Liver (tissue), 9 donors: Measurements from ENCODE around the gene OTOG. TPM values are rescaled to one million over a fixed set of nuclear protein-coding genes. Genes with fewer than 3 reads are reported as not detected.

Experiments
- DNase-seq: peaks from one replicate; pipeline ENCODE4 v3.0.0-alpha.2; 2017; ENCODE audit warnings: low spot score
- H3K27ac ChIP-seq, 2 donors: one replicate each; pipeline ENCODE4 v1.7.0; 2013; ENCODE audit warnings: inconsistent platforms in 2 of 2, low read length in 2 of 2, control low read depth in 1 of 2, low read depth in 1 of 2, mild to moderate bottlenecking in 1 of 2
- H3K27me3 ChIP-seq, 4 donors: one replicate each; pipeline versions ENCODE4 v1.6.1 to v1.7.0; 2013; ENCODE audit warnings: low read length in 3 of 4, inconsistent platforms in 1 of 4, mild to moderate bottlenecking in 1 of 4, moderate library complexity in 1 of 4; ENCODE audit not compliant: control insufficient read depth in 4 of 4, insufficient read depth in 4 of 4
- H3K36me3 ChIP-seq, 4 donors: one replicate each; pipeline versions ENCODE4 v1.6.1 to v1.7.0; 2013; ENCODE audit warnings: low read length in 3 of 4, mild to moderate bottlenecking in 3 of 4, low read depth in 1 of 4, moderate library complexity in 1 of 4; ENCODE audit not compliant: control insufficient read depth in 4 of 4, insufficient read depth in 3 of 4
- H3K4me1 ChIP-seq, 4 donors: one replicate each; pipeline versions ENCODE4 v1.6.1 to v1.7.0; 2013; ENCODE audit warnings: low read length in 3 of 4, mild to moderate bottlenecking in 3 of 4, moderate library complexity in 1 of 4; ENCODE audit not compliant: control insufficient read depth in 4 of 4, insufficient read depth in 4 of 4
- H3K4me3 ChIP-seq, 3 donors: one replicate each; pipeline versions ENCODE4 v1.6.1 to v1.7.0; 2013; ENCODE audit warnings: low read length in 3 of 3, control low read depth in 1 of 3, low read depth in 1 of 3, mild to moderate bottlenecking in 1 of 3
- H3K9ac ChIP-seq, 2 donors: one replicate each; pipeline ENCODE4 v1.7.0; 2013; ENCODE audit warnings: low read length in 2 of 2, mild to moderate bottlenecking in 2 of 2, moderate library complexity in 2 of 2, control low read depth in 1 of 2, low read depth in 1 of 2
- H3K9me3 ChIP-seq, 4 donors: one replicate each; pipeline versions ENCODE4 v1.6.1 to v1.7.0; 2013; ENCODE audit warnings: low read length in 3 of 4; ENCODE audit not compliant: control insufficient read depth in 4 of 4
- ATF3 ChIP-seq: IDR thresholded peaks from 2 replicates; pipeline ENCODE4 v1.6.1; 2016; ENCODE audit warnings: antibody characterized with exemption
- CTCF ChIP-seq: fragments of 150-350 bp; IDR thresholded peaks from 2 replicates; pipeline ENCODE4 v1.5.1; 2017; ENCODE audit warnings: improper control_type of control experiment, low read depth, low read length; ENCODE audit not compliant: missing input control
- EGR1 ChIP-seq, 2 donors: IDR thresholded peaks; 2 replicates each; pipeline ENCODE4 v1.6.1; 2016 to 2018; ENCODE audit warnings: antibody characterized with exemption in 2 of 2, low read depth in 2 of 2
- FOXA1 ChIP-seq: IDR thresholded peaks from 2 replicates; pipeline ENCODE4 v1.6.1; 2016; ENCODE audit warnings: antibody characterized with exemption
- FOXA2 ChIP-seq: IDR thresholded peaks from 2 replicates; pipeline ENCODE4 v1.6.1; 2016; ENCODE audit warnings: antibody characterized with exemption
- GABPA ChIP-seq, 2 donors: IDR thresholded peaks in 1 of 2; conservative IDR thresholded peaks in 1 of 2; 2 replicates each; pipeline ENCODE4 v1.6.1; 2016; ENCODE audit warnings: antibody characterized with exemption in 2 of 2, mild to moderate bottlenecking in 1 of 2, moderate library complexity in 1 of 2
- HNF4A ChIP-seq, 2 donors: conservative IDR thresholded peaks; 2 replicates each; pipeline ENCODE4 v1.6.1; 2016; ENCODE audit warnings: antibody characterized with exemption in 2 of 2, mild to moderate bottlenecking in 2 of 2
- HNF4G ChIP-seq: IDR thresholded peaks from 2 replicates; pipeline ENCODE4 v1.6.1; 2016; ENCODE audit warnings: antibody characterized with exemption
- JUND ChIP-seq, 2 donors: IDR thresholded peaks; 2 replicates each; pipeline ENCODE4 v1.6.1; 2016; ENCODE audit warnings: antibody characterized with exemption in 2 of 2
- MAX ChIP-seq: IDR thresholded peaks from 2 replicates; pipeline ENCODE4 v1.6.1; 2016; ENCODE audit warnings: antibody characterized with exemption
- NR2F2 ChIP-seq: IDR thresholded peaks from 2 replicates; pipeline ENCODE4 v1.6.1; 2016; ENCODE audit warnings: antibody characterized with exemption
- RAD21 ChIP-seq, 2 donors: IDR thresholded peaks; 2 replicates each; pipeline ENCODE4 v1.6.1; 2016; ENCODE audit warnings: antibody characterized with exemption in 2 of 2, mild to moderate bottlenecking in 2 of 2
- REST ChIP-seq: IDR thresholded peaks from 2 replicates; pipeline ENCODE4 v1.6.1; 2016; ENCODE audit warnings: antibody characterized with exemption, mild to moderate bottlenecking
- RXRA ChIP-seq, 2 donors: IDR thresholded peaks; 2 replicates each; pipeline ENCODE4 v1.6.1; 2017 to 2018; ENCODE audit warnings: antibody characterized with exemption in 2 of 2, mild to moderate bottlenecking in 1 of 2
- SP1 ChIP-seq: IDR thresholded peaks from 2 replicates; pipeline ENCODE4 v1.6.1; 2018; ENCODE audit warnings: antibody characterized with exemption, mild to moderate bottlenecking
- TAF1 ChIP-seq: conservative IDR thresholded peaks from 2 replicates; pipeline ENCODE4 v1.6.1; 2016; ENCODE audit warnings: antibody characterized with exemption, mild to moderate bottlenecking
- YY1 ChIP-seq: IDR thresholded peaks from 2 replicates; pipeline ENCODE4 v1.6.1; 2016; ENCODE audit warnings: antibody characterized with exemption, mild to moderate bottlenecking
- ZBTB33 ChIP-seq: IDR thresholded peaks from 2 replicates; pipeline ENCODE4 v1.6.1; 2016; ENCODE audit warnings: antibody characterized with exemption
- WGBS: extraction: QIAGEN DNeasy Blood & Tissue Kit; methylation state at CpG from one replicate; pipeline ENCODE4 v1.1.7; 2013; 5-methylcytosine and 5-hydroxymethylcytosine counted together
- polyA plus RNA-seq, 2 donors: library from polyadenylated mRNA; stranded (reverse) in 1 of 2; unstranded in 1 of 2; fragments of 200-250 nt in 1 of 2; fragments of >200 nt in 1 of 2; fragmentation: Nextera tagmentation in 1 of 2; extraction: Ambion mirVana in 1 of 2; gene quantifications; one replicate each; pipeline versions ENCODE4 v1.2.1 to v1.2.3, GENCODE V29; 2013 to 2015
- total RNA-seq, 2 donors: library from RNA; depleted of rRNA; stranded (reverse); fragments of >200 nt; gene quantifications; one replicate each; pipeline ENCODE4 v1.2.3, GENCODE V29; 2014
- donor health status: healthy.
- donor health status: healthy.
- donor health status: healthy.
- donor health status: healthy.
- donor health status: healthy.

Gene OTOG
- total and polyA plus RNA-seq, 4 donors = not detected

- Histone ChIP-seq H3K4me3 (no peak overlapping the region), H3K4me1 (no peaks in the 10 kb centered on the region), H3K9me3 (no peaks in the 10 kb centered on the region), H3K9ac (no peak overlapping the region), H3K36me3 (no peaks in the 10 kb centered on the region), H3K27ac (no peak overlapping the region), H3K27me3 (no peaks in the 10 kb centered on the region)
- 89% methylated on average over 7 of the region's 7 CpGs for WGBS
- DNase-seq = no peak
- TF ChIP-seq HNF4A (conservative IDR thresholded peaks at IDR 0.05) (no peak), NR2F2 (no peak), REST (no peak), RAD21 (IDR thresholded peaks at IDR 0.05) (no peak), YY1 (no peak), GABPA (IDR thresholded peaks at IDR 0.05 in 1 of 2, conservative IDR thresholded peaks at IDR 0.05 in 1 of 2) (no peak), EGR1 (IDR thresholded peaks at IDR 0.05; ENCODE audit: low read depth in 2 of 2) (no peak), SP1 (no peak)
These were observed 30.4 kb upstream of the OTOG start for GRCh38 chr11:17516551-17517150.

GRCh38 chr11:17517186-17517585 is 29.9 kb upstream of the OTOG start:
- no peak overlapping the region for H3K27ac ChIP-seq

More at GRCh38 chr11:17517186-17517585, 29.9 kb upstream of the OTOG start:
- 88% methylated on average over 10 of the region's 10 CpGs for WGBS
- Histone ChIP-seq H3K9ac (no peak overlapping the region), H3K4me3 (no peak overlapping the region), H3K27me3 (no peaks in the 10 kb centered on the region), H3K9me3 (no peaks in the 10 kb centered on the region), H3K4me1 (no peaks in the 10 kb centered on the region), H3K36me3 (no peaks in the 10 kb centered on the region)
- no peak for TF ChIP-seq RXRA (IDR thresholded peaks at IDR 0.05)
- no peak for TF ChIP-seq SP1
- TF ChIP-seq REST = no peak
- TF ChIP-seq HNF4G = no peak
- no peak for TF ChIP-seq NR2F2
- TF ChIP-seq HNF4A (conservative IDR thresholded peaks at IDR 0.05) = no peak
- TF ChIP-seq JUND (IDR thresholded peaks at IDR 0.05) = no peak
- no peak for TF ChIP-seq FOXA2
- TF ChIP-seq RAD21 (IDR thresholded peaks at IDR 0.05) = no peak
- TF ChIP-seq CTCF = no peak
- no peak for TF ChIP-seq TAF1
- TF ChIP-seq ATF3 = no peak
- no peak for TF ChIP-seq MAX
- no peak for TF ChIP-seq FOXA1
- no peak for TF ChIP-seq EGR1 (IDR thresholded peaks at IDR 0.05; ENCODE audit: low read depth in 2 of 2)
- no peak for TF ChIP-seq ZBTB33
- no peak for TF ChIP-seq GABPA (IDR thresholded peaks at IDR 0.05 in 1 of 2, conservative IDR thresholded peaks at IDR 0.05 in 1 of 2)
- no peak for DNase-seq
